ENCODE data around the gene ZNF511. TPM values are rescaled to one million over a fixed set of nuclear protein-coding genes. Genes with fewer than 3 reads are reported as not detected.
A peak's percentile ranks its signal among the peaks of the same experiment; 100 is the strongest.
"Not testable (repeated sequence)": the region's sequence is repeated elsewhere in the genome, so short reads cannot be mapped to it uniquely, and the experiment has no call there.

ZNF511 gene
- total RNA-seq, 4 donors from 2014 or later = 23.1 to 45.5 (median 30.0) TPM

DNA sequence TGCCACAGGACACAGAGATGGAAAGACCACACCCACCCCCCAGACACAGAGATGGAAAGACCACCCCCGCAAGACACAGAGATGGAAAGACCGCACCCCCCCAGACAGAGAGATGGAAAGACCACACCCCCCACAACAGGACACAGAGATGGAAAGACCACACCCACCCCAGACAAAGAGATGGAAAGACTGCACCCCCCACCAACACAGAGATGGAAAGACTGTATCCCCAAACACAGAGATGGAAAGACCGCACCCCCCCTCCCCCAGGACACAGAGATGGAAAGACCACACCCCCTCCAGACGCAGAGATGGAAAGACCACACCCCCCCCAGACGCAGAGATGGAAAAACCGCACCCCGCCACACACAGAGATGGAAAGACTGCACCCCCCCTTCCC is 8.0 kb downstream of the ZNF511 start:
- no peak for TF ChIP-seq POLR2A (IDR thresholded peaks at IDR 0.05)
- TF ChIP-seq CTCF (IDR thresholded peaks at IDR 0.05) = no peak
- Histone ChIP-seq H3K27me3 (no peaks in the 10 kb centered on the region), H3K36me3 (no peaks in the 10 kb centered on the region), H3K9me3 (no peaks in the 10 kb centered on the region), H3K4me1 (no peaks in the 10 kb centered on the region), H3K4me3 (no peak overlapping the region), H3K27ac (no peak overlapping the region)
- DNase-seq = no peak
- intact Hi-C loops (cut with DNase I; ENCODE audit: low total_unique reads) = no loop called here

- Histone ChIP-seq H3K9me3 (no peaks in the 10 kb centered on the region), H3K27ac (no peak overlapping the region), H3K36me3 (no peaks in the 10 kb centered on the region), H3K4me1 (no peaks in the 10 kb centered on the region), H3K4me3 (peak overlapping the region in 1 of 2 donors; percentile 17), H3K27me3 (no peaks in the 10 kb centered on the region)
- intact Hi-C loops (cut with DNase I; ENCODE audit: low total_unique reads) = no loop called here
- peak in 1 of 2 donors; percentile 40 for DNase-seq
- TF ChIP-seq CTCF (IDR thresholded peaks at IDR 0.05) (peak; percentile 33 to 48 (median 41)), POLR2A (IDR thresholded peaks at IDR 0.05) (no peak)
Observed at GRCh38 chr10:133318494-133319127, 9.9 kb downstream of the ZNF511 start.

DNA sequence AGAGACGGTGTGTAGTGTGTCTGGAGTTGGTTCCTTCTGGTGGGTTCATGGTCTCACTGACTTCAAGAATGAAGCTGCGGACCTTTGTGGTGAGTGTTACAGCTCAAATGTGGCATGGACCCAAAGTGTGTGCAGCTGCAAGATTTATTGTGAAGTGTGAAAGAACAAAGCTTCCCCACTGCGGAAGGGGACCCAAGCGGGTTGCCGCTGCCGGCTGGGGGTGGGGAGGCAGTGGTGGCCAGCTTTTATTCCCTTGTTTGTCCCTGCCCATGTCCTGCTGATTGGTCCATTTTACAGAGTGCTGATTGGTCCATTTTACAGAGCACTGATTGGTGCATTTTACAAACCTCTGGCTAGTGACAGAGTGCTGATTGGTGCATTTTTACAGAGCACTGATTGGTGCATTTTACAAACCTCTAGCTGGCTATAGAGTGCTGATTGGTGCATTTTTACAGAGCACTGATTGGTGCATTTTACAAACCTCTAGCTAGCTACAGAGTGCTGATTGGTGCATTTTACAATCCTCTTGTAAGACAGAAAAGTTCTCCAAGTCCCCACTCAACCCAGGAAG is 12.2 kb downstream of the ZNF511 start:
- DNase-seq; H3K4me3 ChIP-seq; H3K9me3 ChIP-seq; H3K36me3 ChIP-seq; H3K27ac ChIP-seq; intact Hi-C loops (cut with DNase I; ENCODE audit: low total_unique reads); H3K4me1 ChIP-seq; H3K27me3 ChIP-seq: not testable (repeated sequence)

DNA sequence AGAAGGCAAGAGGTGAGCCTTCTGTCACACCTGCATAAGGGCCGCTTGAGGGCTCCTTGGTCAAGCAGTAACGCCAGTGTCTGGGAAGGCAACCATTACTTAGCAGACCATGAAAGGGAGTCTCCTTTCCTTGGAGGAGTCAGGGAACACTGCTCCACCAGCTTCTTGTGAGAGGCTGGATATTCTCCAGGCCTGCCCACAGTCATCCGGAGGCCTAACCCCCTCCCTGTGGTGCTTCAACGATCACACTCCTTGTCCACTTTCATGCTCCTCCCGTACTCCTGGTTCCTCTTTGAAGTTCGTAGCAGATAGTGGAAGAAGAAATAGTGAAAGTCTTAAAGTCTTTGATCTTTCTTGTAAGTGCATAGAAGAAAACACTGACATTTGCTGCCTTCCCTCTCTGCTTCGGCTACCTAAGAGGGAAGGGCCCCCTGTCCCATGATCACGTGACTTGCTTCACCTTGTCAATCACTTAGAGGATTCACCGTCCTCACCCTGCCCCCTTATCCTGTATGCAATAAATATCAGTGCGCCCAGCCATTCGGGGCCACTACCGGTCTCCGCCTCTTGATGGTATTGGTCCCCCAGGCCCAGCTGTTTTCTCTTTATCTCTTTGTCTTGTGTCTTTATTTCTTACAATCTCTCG is 13.5 kb downstream of the ZNF511 start:
- H3K4me1 ChIP-seq; H3K4me3 ChIP-seq; H3K36me3 ChIP-seq; intact Hi-C loops (cut with DNase I; ENCODE audit: low total_unique reads); H3K9me3 ChIP-seq; DNase-seq; H3K27ac ChIP-seq: not testable (repeated sequence)
- peaks cover 13 to 16% of the 10 kb centered on the region in 2 donors for H3K27me3 ChIP-seq

DNA sequence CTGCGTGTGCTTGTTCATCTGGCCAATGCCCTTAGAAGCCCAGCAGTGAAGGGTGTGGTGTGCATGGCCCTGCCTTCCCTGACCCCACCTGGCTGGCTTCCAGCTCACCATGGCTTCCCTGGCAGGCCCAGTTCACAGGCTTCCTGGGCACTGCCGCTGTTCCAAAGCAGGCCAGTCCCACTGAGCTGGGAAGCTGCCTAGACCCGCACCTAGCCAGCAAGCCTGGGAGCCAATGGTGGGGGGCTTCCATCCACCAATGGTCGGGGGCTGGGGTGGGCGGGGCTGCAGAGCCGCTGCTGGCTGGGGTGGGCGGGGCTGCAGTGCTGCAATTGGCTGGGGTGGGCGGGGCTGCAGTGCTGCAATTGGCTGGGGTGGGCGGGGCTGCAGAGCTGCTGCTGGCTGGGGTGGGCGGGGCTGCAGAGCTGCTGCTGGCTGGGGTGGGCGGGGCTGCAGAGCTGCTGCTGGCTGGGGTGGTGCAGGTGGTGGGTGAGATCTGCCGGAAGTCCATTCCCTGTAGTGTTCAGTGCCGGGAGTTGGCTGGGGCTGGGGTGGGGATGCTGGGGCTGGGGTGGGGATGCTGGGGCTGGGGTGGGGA is 15.6 kb downstream of the ZNF511 start:
- H3K9me3 ChIP-seq = no peaks in the 10 kb centered on the region
- peaks cover 18 to 28% of the 10 kb centered on the region in 2 donors for H3K27me3 ChIP-seq
- intact Hi-C loops (cut with DNase I; ENCODE audit: low total_unique reads) = no loop called here
- no peak for DNase-seq
- H3K27ac ChIP-seq = no peak overlapping the region
- no peak overlapping the region for H3K4me3 ChIP-seq
- no peak for TF ChIP-seq POLR2A (IDR thresholded peaks at IDR 0.05)
- no peak for TF ChIP-seq CTCF (IDR thresholded peaks at IDR 0.05)
- H3K36me3 ChIP-seq = no peaks in the 10 kb centered on the region
- H3K4me1 ChIP-seq = no peaks in the 10 kb centered on the region

DNA sequence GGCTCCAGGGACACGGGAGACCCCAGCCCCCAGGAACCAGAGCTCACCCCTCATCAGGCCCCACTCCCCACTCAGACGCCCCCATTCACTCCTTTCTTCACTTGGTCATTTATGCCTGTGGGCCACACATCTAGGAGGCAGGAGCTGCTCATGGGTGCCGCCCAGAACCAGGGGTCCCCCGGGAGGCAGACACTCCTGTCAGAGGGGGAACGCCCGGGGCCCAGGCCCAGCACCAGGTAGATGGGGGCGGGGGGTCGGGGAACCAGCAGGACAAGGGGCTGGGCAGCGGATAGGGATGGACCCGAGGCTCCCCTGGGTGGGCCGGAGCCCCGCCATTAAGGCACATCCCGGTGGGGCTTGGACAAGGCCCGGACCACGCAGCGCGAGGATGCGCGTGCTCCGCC is 16.1 kb downstream of the ZNF511 start:
- intact Hi-C loops (cut with DNase I; ENCODE audit: low total_unique reads) = no loop called here
- H3K4me1 ChIP-seq = peaks cover 0 to 1% of the 10 kb centered on the region in 2 donors

More for the DNA sequence above, 16.1 kb downstream of the ZNF511 start:
- Histone ChIP-seq H3K27me3 (peaks cover 18 to 28% of the 10 kb centered on the region in 2 donors), H3K9me3 (no peaks in the 10 kb centered on the region), H3K27ac (no peak overlapping the region), H3K36me3 (no peaks in the 10 kb centered on the region), H3K4me3 (no peak overlapping the region)
- no peak for TF ChIP-seq POLR2A (IDR thresholded peaks at IDR 0.05)
- TF ChIP-seq CTCF (IDR thresholded peaks at IDR 0.05) = no peak
- DNase-seq = no peak

Measured in uterus (tissue), 4 donors.